Neutrophil (primary cell): ENCODE results near the gene RAI2.

Experiments
- H3K27ac ChIP-seq: fragments of 200-600 bp; sonication (generic); 2 replicates; pipeline ENCODE4 v1.5.1; 2016; ENCODE audit warnings: mild to moderate bottlenecking, moderate library complexity
- H3K27me3 ChIP-seq: fragments of 200-600 bp; sonication (generic); 2 replicates; pipeline ENCODE4 v1.6.0; 2016; ENCODE audit warnings: mild to moderate bottlenecking
- H3K36me3 ChIP-seq: fragments of 200-600 bp; sonication (generic); 2 replicates; pipeline ENCODE4 v1.5.1; 2017
- H3K4me1 ChIP-seq, 2 experiments: fragments of 200-600 bp in 1 of 2; sonication (generic) in 1 of 2; 1 replicate in 1 of 2; 2 replicates in 1 of 2; pipeline versions ENCODE4 v1.5.1 to v1.6.1; 2013 to 2016; ENCODE audit warnings: low read depth in 1 of 2, low read length in 1 of 2, mild to moderate bottlenecking in 1 of 2, moderate library complexity in 1 of 2; ENCODE audit not compliant: control insufficient read depth in 1 of 2, insufficient read depth in 1 of 2
- H3K4me3 ChIP-seq, 2 experiments: fragments of 200-600 bp in 1 of 2; sonication (generic) in 1 of 2; 1 replicate in 1 of 2; 2 replicates in 1 of 2; pipeline ENCODE4 v1.5.1; 2013 to 2016; ENCODE audit warnings: low read depth in 1 of 2, low read length in 1 of 2, mild to moderate bottlenecking in 1 of 2, moderate library complexity in 1 of 2
- H3K9me3 ChIP-seq: fragments of 200-600 bp; sonication (generic); 2 replicates; pipeline ENCODE4 v1.5.1; 2016
- TF ChIP-seq, protein P1 (sequence below): fragments of 200-600 bp; sonication (generic); IDR thresholded peaks from 2 replicates; pipeline ENCODE4 v1.5.1; 2016; ENCODE audit warnings: antibody characterized with exemption

The RAI2 gene

GRCh38 chrX:17842769-17843525 lies 18.2 kb downstream of the RAI2 start:
- Histone ChIP-seq H3K4me1 (peaks cover 6 to 7% of the 10 kb centered on the region in 2 experiments), H3K27ac (no peak overlapping the region), H3K9me3 (no peaks in the 10 kb centered on the region), H3K4me3 (no peak overlapping the region), H3K27me3 (no peaks in the 10 kb centered on the region), H3K36me3 (no peaks in the 10 kb centered on the region)
- TF ChIP-seq, protein P1, sequence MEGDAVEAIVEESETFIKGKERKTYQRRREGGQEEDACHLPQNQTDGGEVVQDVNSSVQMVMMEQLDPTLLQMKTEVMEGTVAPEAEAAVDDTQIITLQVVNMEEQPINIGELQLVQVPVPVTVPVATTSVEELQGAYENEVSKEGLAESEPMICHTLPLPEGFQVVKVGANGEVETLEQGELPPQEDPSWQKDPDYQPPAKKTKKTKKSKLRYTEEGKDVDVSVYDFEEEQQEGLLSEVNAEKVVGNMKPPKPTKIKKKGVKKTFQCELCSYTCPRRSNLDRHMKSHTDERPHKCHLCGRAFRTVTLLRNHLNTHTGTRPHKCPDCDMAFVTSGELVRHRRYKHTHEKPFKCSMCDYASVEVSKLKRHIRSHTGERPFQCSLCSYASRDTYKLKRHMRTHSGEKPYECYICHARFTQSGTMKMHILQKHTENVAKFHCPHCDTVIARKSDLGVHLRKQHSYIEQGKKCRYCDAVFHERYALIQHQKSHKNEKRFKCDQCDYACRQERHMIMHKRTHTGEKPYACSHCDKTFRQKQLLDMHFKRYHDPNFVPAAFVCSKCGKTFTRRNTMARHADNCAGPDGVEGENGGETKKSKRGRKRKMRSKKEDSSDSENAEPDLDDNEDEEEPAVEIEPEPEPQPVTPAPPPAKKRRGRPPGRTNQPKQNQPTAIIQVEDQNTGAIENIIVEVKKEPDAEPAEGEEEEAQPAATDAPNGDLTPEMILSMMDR: no peak

GRCh38 chrX:17839269-17839668 lies 21.8 kb downstream of the RAI2 start:
- TF ChIP-seq, protein P1: no peak
- no peaks in the 10 kb centered on the region for H3K27me3 ChIP-seq
- no peaks in the 10 kb centered on the region for H3K9me3 ChIP-seq
- H3K27ac ChIP-seq: no peak overlapping the region
- H3K36me3 ChIP-seq: no peaks in the 10 kb centered on the region
- H3K4me3 ChIP-seq: no peak overlapping the region
- H3K4me1 ChIP-seq: peaks cover 6 to 7% of the 10 kb centered on the region in 2 experiments

DNA sequence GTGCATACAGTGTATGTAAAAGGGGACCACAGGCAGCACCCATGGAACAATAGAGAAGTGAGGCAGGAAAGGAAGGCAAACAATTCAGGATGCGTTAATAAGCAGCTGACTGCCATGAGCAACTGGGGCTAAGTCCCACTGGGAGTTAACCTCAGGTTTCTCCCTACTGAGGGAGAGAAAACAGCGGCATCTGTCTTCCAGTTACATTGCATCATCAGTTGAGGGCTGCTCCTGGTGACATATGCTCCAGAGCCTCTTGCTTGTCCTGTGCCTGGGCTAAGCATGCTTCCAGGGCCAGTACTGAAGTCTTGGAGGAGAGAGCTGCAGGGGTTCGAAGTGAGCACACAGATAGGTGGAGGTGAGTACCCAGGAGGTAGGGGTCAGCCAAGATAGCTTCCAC lies 24.3 kb downstream of the RAI2 start:
- TF ChIP-seq, protein P1: no peak
- no peak overlapping the region for H3K4me3 ChIP-seq
- H3K27me3 ChIP-seq: no peaks in the 10 kb centered on the region
- H3K9me3 ChIP-seq: no peaks in the 10 kb centered on the region
- H3K4me1 ChIP-seq: peaks cover under 1 to 2% of the 10 kb centered on the region in 2 experiments
- H3K36me3 ChIP-seq: no peaks in the 10 kb centered on the region
- no peak overlapping the region for H3K27ac ChIP-seq

DNA sequence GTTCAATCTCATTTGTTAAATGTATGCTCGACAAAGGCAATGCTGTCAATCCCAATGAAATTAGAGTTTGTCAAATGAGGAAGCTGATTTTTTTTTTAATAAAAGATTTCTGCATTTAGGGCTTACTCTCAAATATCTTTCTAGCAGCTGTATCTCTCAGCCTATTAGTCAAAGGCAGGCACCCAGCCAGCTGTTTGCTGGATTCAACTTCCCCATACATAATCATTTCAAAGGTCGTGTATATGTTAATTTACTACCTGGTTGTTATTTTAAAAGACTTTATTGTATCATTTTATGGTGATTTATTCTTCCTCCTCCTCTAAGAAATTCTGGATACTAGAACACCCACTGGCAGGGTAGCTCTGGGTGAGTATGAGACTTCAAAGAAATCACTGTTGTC lies 27.1 kb downstream of the RAI2 start:
- TF ChIP-seq, protein P1: no peak
- no peaks in the 10 kb centered on the region for H3K9me3 ChIP-seq
- H3K36me3 ChIP-seq: no peaks in the 10 kb centered on the region
- no peak overlapping the region for H3K27ac ChIP-seq
- H3K4me3 ChIP-seq: no peak overlapping the region
- H3K27me3 ChIP-seq: no peaks in the 10 kb centered on the region
- H3K4me1 ChIP-seq: peaks cover 27 to 29% of the 10 kb centered on the region in 2 experiments

DNA sequence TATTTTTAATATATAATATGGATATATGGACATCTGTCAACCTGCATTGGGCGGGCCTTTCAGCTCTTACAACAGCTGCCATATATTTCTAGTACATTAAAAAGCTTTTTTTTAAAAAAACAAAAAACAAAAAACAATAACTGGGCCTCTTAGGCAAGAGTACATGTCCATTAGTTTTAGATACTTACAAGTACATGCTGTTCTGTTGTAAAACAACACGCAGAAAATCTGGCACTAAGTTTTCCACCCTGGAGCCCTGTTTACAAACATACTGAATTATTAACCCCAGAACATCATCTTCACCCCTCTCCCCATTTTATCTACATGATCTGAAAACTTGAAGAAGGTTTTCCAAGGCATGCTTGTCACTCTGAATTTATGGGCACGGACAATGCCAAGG lies 29.8 kb downstream of the RAI2 start:
- H3K9me3 ChIP-seq: no peaks in the 10 kb centered on the region
- peak overlapping the region; percentile 79 for H3K27ac ChIP-seq
- no peaks in the 10 kb centered on the region for H3K36me3 ChIP-seq
- no peak overlapping the region for H3K4me3 ChIP-seq
- no peaks in the 10 kb centered on the region for H3K27me3 ChIP-seq
- TF ChIP-seq, protein P1: no peak
- H3K4me1 ChIP-seq: peaks cover 29 to 31% of the 10 kb centered on the region in 2 experiments
